ENCODE data around the gene TFPI. TPM values are rescaled to one million over a fixed set of nuclear protein-coding genes. Genes with fewer than 3 reads are reported as not detected.

TFPI gene
- total RNA-seq, 1 donor from 2014 or later = 56.6 TPM

DNA sequence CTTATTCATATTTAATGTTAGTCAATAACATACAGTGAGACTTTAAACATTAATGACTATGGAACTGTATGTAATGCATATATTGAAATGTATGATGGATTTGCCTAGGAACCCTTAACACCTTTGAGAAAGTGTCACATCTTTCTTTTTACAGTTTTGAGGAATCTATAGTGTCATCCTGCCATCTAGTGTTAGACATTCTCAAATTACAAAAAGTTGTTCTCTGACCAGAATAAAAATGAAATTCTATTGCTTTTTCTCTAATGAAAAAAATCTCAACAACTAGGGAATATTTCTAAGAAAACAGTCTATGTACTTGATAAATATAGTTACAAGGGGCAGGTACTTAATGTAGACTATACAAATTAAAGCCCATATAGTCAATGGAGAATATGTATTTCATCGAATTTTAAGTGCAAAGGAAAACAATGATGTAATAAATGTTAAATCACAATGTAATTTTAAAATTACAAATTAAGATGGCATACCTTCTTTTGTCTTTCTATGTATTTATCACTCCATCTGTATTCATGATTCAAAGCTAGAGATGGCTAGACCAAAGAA is 101.1 kb downstream of the TFPI start:
- no peak overlapping the region for H2AFZ ChIP-seq (ENCODE audit: low read depth, low read length)
- FAIRE-seq (peak; percentile 79), DNase-seq (ENCODE audit: low read depth) (no peak)
- TF ChIP-seq EZH2 (IDR thresholded peaks at IDR 0.05; ENCODE audit: insufficient read depth, low read length) = no peak
- TF ChIP-seq, protein P1, sequence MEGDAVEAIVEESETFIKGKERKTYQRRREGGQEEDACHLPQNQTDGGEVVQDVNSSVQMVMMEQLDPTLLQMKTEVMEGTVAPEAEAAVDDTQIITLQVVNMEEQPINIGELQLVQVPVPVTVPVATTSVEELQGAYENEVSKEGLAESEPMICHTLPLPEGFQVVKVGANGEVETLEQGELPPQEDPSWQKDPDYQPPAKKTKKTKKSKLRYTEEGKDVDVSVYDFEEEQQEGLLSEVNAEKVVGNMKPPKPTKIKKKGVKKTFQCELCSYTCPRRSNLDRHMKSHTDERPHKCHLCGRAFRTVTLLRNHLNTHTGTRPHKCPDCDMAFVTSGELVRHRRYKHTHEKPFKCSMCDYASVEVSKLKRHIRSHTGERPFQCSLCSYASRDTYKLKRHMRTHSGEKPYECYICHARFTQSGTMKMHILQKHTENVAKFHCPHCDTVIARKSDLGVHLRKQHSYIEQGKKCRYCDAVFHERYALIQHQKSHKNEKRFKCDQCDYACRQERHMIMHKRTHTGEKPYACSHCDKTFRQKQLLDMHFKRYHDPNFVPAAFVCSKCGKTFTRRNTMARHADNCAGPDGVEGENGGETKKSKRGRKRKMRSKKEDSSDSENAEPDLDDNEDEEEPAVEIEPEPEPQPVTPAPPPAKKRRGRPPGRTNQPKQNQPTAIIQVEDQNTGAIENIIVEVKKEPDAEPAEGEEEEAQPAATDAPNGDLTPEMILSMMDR (IDR thresholded peaks at IDR 0.05; ENCODE audit: insufficient read depth, low read depth, low read length) = peak; percentile 39
- no peak overlapping the region for H3K9ac ChIP-seq (ENCODE audit: low read length)
- no peaks in the 10 kb centered on the region for H3K27me3 ChIP-seq (ENCODE audit: insufficient read depth, low read length)
- no peak overlapping the region for H3K4me2 ChIP-seq (ENCODE audit: low read length)
- no peaks in the 10 kb centered on the region for H4K20me1 ChIP-seq (ENCODE audit: insufficient read depth, low read length)
- Mint-ChIP-seq H3K36me3 (ENCODE audit: low read depth, unreplicated experiment) (no peaks in the 10 kb centered on the region), H3K9me3 (ENCODE audit: unreplicated experiment) (no peaks in the 10 kb centered on the region), H3K27me3 (ENCODE audit: low read depth, unreplicated experiment) (no peaks in the 10 kb centered on the region), H3K27ac (ENCODE audit: unreplicated experiment) (no peak overlapping the region), H3K4me1 (ENCODE audit: low read depth, unreplicated experiment) (peaks cover 2% of the 10 kb centered on the region), H3K4me3 (ENCODE audit: unreplicated experiment) (no peak overlapping the region)
- H3K4me3 ChIP-seq (ENCODE audit: insufficient read depth, low read depth, low read length) = no peak overlapping the region
- no peaks in the 10 kb centered on the region for H3K9me3 ChIP-seq (ENCODE audit: insufficient read depth, low read depth, low read length)
- H3K4me1 ChIP-seq (ENCODE audit: insufficient read depth, low read length) = peaks cover 3% of the 10 kb centered on the region
- no peaks in the 10 kb centered on the region for H3K36me3 ChIP-seq (ENCODE audit: insufficient read depth, low read length)
- H3K27ac ChIP-seq (ENCODE audit: low read depth, low read length) = no peak overlapping the region
- no peaks in the 10 kb centered on the region for H3K79me2 ChIP-seq (ENCODE audit: insufficient read depth, low read length)

DNA sequence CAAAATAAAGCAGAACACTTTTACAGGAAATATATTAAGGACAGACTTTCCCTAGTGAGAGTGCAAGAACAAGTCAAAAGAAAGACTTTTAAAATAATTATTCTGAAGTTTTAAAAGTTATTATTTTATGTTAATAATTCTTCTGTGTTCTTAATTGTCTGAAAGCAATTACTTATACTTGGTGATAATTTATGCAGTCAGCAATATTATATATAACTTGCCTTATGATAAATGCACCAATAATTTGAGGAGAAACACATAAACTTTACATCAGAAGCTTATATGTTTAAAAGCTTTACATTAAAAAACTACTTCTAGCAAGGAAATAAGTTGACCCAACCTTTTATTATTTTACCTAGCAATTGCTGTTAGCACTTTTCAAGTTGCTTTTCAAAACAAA is 102.7 kb downstream of the TFPI start:
- Histone ChIP-seq H4K20me1 (ENCODE audit: insufficient read depth, low read length) (no peaks in the 10 kb centered on the region), H3K36me3 (ENCODE audit: insufficient read depth, low read length) (no peaks in the 10 kb centered on the region), H3K4me2 (ENCODE audit: low read length) (no peak overlapping the region), H3K79me2 (ENCODE audit: insufficient read depth, low read length) (no peaks in the 10 kb centered on the region), H3K4me1 (ENCODE audit: insufficient read depth, low read length) (peaks cover 4% of the 10 kb centered on the region), H3K27ac (ENCODE audit: low read depth, low read length) (no peak overlapping the region), H2AFZ (ENCODE audit: low read depth, low read length) (no peak overlapping the region), H3K9ac (ENCODE audit: low read length) (no peak overlapping the region), H3K4me3 (ENCODE audit: insufficient read depth, low read depth, low read length) (no peak overlapping the region), H3K27me3 (ENCODE audit: insufficient read depth, low read length) (no peaks in the 10 kb centered on the region), H3K9me3 (ENCODE audit: insufficient read depth, low read depth, low read length) (no peaks in the 10 kb centered on the region)
- Mint-ChIP-seq H3K36me3 (ENCODE audit: low read depth, unreplicated experiment) (no peaks in the 10 kb centered on the region), H3K27ac (ENCODE audit: unreplicated experiment) (no peak overlapping the region), H3K27me3 (ENCODE audit: low read depth, unreplicated experiment) (no peaks in the 10 kb centered on the region), H3K4me3 (ENCODE audit: unreplicated experiment) (no peak overlapping the region), H3K9me3 (ENCODE audit: unreplicated experiment) (no peaks in the 10 kb centered on the region), H3K4me1 (ENCODE audit: low read depth, unreplicated experiment) (peaks cover 4% of the 10 kb centered on the region)
- no peak for DNase-seq (ENCODE audit: low read depth)
- no peak for FAIRE-seq
- TF ChIP-seq EZH2 (IDR thresholded peaks at IDR 0.05; ENCODE audit: insufficient read depth, low read length) = no peak
- TF ChIP-seq, protein P1 (IDR thresholded peaks at IDR 0.05; ENCODE audit: insufficient read depth, low read depth, low read length) = no peak

DNA sequence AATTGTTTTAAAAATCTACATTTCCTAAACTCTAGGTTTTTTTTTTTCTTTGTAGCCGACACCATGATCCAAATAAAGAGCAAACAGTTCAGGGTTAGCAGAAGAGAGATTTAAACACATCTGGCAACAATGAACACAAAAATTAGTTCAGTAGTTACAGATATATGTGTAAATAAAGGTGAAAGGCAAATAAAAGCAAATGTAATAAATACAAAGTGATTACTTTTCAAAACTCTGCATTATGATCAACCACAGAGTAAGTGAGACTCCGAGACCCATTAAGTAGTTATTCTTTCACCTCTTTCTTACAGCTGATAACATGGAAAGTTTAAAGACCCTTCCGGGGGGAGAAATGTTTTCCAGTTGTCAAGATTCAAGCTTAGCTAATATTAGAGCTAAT is 106.9 kb downstream of the TFPI start:
- peak overlapping the region; percentile 41 for H3K27ac Mint-ChIP-seq (ENCODE audit: unreplicated experiment)
- H3K27me3 Mint-ChIP-seq (ENCODE audit: low read depth, unreplicated experiment) = no peaks in the 10 kb centered on the region
- no peaks in the 10 kb centered on the region for H3K79me2 ChIP-seq (ENCODE audit: insufficient read depth, low read length)
- no peak for FAIRE-seq
- no peaks in the 10 kb centered on the region for H3K36me3 Mint-ChIP-seq (ENCODE audit: low read depth, unreplicated experiment)
- H3K27ac ChIP-seq (ENCODE audit: low read depth, low read length) = no peak overlapping the region
- peak overlapping the region; percentile 81 for H3K4me3 Mint-ChIP-seq (ENCODE audit: unreplicated experiment)
- no peak for DNase-seq (ENCODE audit: low read depth)
- H3K4me2 ChIP-seq (ENCODE audit: low read length) = peak overlapping the region; percentile 61
- no peak overlapping the region for H2AFZ ChIP-seq (ENCODE audit: low read depth, low read length)
- H3K36me3 ChIP-seq (ENCODE audit: insufficient read depth, low read length) = no peaks in the 10 kb centered on the region
- H3K9me3 ChIP-seq (ENCODE audit: insufficient read depth, low read depth, low read length) = no peaks in the 10 kb centered on the region
- H3K9me3 Mint-ChIP-seq (ENCODE audit: unreplicated experiment) = no peaks in the 10 kb centered on the region
- H4K20me1 ChIP-seq (ENCODE audit: insufficient read depth, low read length) = no peaks in the 10 kb centered on the region
- TF ChIP-seq, protein P1 (IDR thresholded peaks at IDR 0.05; ENCODE audit: insufficient read depth, low read depth, low read length) = no peak
- no peak for TF ChIP-seq EZH2 (IDR thresholded peaks at IDR 0.05; ENCODE audit: insufficient read depth, low read length)
- peaks cover 4% of the 10 kb centered on the region for H3K4me1 Mint-ChIP-seq (ENCODE audit: low read depth, unreplicated experiment)
- H3K4me1 ChIP-seq (ENCODE audit: insufficient read depth, low read length) = peaks cover 4% of the 10 kb centered on the region
- H3K9ac ChIP-seq (ENCODE audit: low read length) = no peak overlapping the region
- no peak overlapping the region for H3K4me3 ChIP-seq (ENCODE audit: insufficient read depth, low read depth, low read length)
- no peaks in the 10 kb centered on the region for H3K27me3 ChIP-seq (ENCODE audit: insufficient read depth, low read length)
